ENCODE data around the gene PHF21A.

- no peak for TF ChIP-seq CTCF (conservative IDR thresholded peaks at IDR 0.05)
- TF ChIP-seq ZFX (IDR thresholded peaks at IDR 0.05): no peak
Observed at GRCh38 chr11:46102843-46103242, 18.4 kb downstream of the PHF21A start.
